MM.1S (cell line): ENCODE data around the gene SRD5A2.

Experiments
- DNase-seq: peaks from one replicate; pipeline ENCODE4 v3.0.0-alpha.2; 2015
- H2AFZ ChIP-seq: fragments of 300-600 bp; sonication (generic); 2 replicates; pipeline ENCODE4 v1.6.0; 2016; ENCODE audit warnings: antibody characterized with exemption, low read length
- H3F3A ChIP-seq: fragments of 300-600 bp; sonication (generic); 2 replicates; pipeline ENCODE4 v1.6.1; 2016; ENCODE audit warnings: mild to moderate bottlenecking, antibody characterized with exemption, low read length, moderate library complexity, mixed read lengths; ENCODE audit not compliant: insufficient read depth
- H3K27ac ChIP-seq: fragments of 300-600 bp; sonication (generic); 2 replicates; pipeline ENCODE4 v1.5.1; 2016; ENCODE audit warnings: mild to moderate bottlenecking, low read length
- H3K27me3 ChIP-seq: fragments of 300-600 bp; sonication (generic); replicated peaks from 2 replicates; pipeline ENCODE4 v1.6.0; 2016; ENCODE audit warnings: low read length; ENCODE audit not compliant: insufficient read depth
- H3K36me3 ChIP-seq: fragments of 300-600 bp; sonication (generic); replicated peaks from 2 replicates; pipeline ENCODE4 v1.6.1; 2016; ENCODE audit warnings: mild to moderate bottlenecking, low read length, mixed read lengths; ENCODE audit not compliant: insufficient read depth
- H3K4me1 ChIP-seq: fragments of 300-600 bp; sonication (generic); 2 replicates; pipeline ENCODE4 v1.6.1; 2016; ENCODE audit warnings: low read length, mixed read lengths
- H3K4me2 ChIP-seq: fragments of 300-600 bp; sonication (generic); 2 replicates; pipeline ENCODE4 v1.6.0; 2016; ENCODE audit warnings: low read depth, low read length
- H3K4me3 ChIP-seq: fragments of 300-600 bp; sonication (generic); 2 replicates; pipeline ENCODE4 v1.5.1; 2016; ENCODE audit warnings: low read length, mixed read lengths
- H3K79me2 ChIP-seq: fragments of 300-600 bp; sonication (generic); 2 replicates; pipeline ENCODE4 v1.6.1; 2016; ENCODE audit warnings: mixed run types, low read length, mixed read lengths
- H3K9ac ChIP-seq: fragments of 300-600 bp; sonication (generic); 2 replicates; pipeline ENCODE4 v1.6.1; 2016; ENCODE audit warnings: low read length, mixed read lengths
- H3K9me2 ChIP-seq: fragments of 300-600 bp; sonication (generic); replicated peaks from 2 replicates; pipeline ENCODE4 v1.6.1; 2016; ENCODE audit warnings: mild to moderate bottlenecking, low read length, mixed read lengths; ENCODE audit not compliant: insufficient read depth
- H3K9me3 ChIP-seq: fragments of 300-600 bp; sonication (generic); replicated peaks from 2 replicates; pipeline ENCODE4 v1.6.1; 2016; ENCODE audit warnings: mild to moderate bottlenecking, low read length, mixed read lengths; ENCODE audit not compliant: insufficient read depth
- H4K20me1 ChIP-seq: fragments of 300-600 bp; sonication (generic); 2 replicates; pipeline ENCODE4 v1.6.1; 2016; ENCODE audit warnings: mild to moderate bottlenecking, low read length, moderate library complexity, mixed read lengths; ENCODE audit not compliant: insufficient read depth
- CTCF ChIP-seq: fragments of 300-600 bp; sonication (generic); IDR thresholded peaks from 2 replicates; pipeline ENCODE4 v1.5.1; 2016; ENCODE audit warnings: antibody characterized with exemption, low read length, mixed read lengths
- EZH2 ChIP-seq: fragments of 300-600 bp; sonication (generic); optimal IDR thresholded peaks from 2 replicates; pipeline ENCODE3; 2017; ENCODE audit warnings: low read depth, mild to moderate bottlenecking, antibody characterized with exemption, low read length, mixed read lengths
- EZH2phosphoT487 ChIP-seq: fragments of 300-600 bp; sonication (generic); IDR thresholded peaks from 2 replicates; pipeline ENCODE4 v1.6.1; 2018; ENCODE audit warnings: antibody characterized with exemption, low read length

Gene SRD5A2

GRCh38 chr2:31563273-31563839, 17.4 kb downstream of the SRD5A2 start:
- Histone ChIP-seq H3F3A (no peaks in the 10 kb centered on the region), H4K20me1 (no peaks in the 10 kb centered on the region), H2AFZ (no peak overlapping the region), H3K4me1 (no peaks in the 10 kb centered on the region), H3K36me3 (no peaks in the 10 kb centered on the region), H3K79me2 (no peaks in the 10 kb centered on the region), H3K27ac (no peak overlapping the region), H3K9me2 (no peaks in the 10 kb centered on the region), H3K4me3 (no peak overlapping the region), H3K27me3 (no peaks in the 10 kb centered on the region), H3K4me2 (no peak overlapping the region), H3K9ac (no peak overlapping the region), H3K9me3 (no peaks in the 10 kb centered on the region)
- TF ChIP-seq CTCF: no peak
- TF ChIP-seq EZH2phosphoT487: no peak
- no peak for DNase-seq

GRCh38 chr2:31561823-31562222, 18.9 kb downstream of the SRD5A2 start:
- no peak overlapping the region for H3K9ac ChIP-seq
- H3K36me3 ChIP-seq: no peaks in the 10 kb centered on the region
- H3K4me2 ChIP-seq: no peak overlapping the region
- H4K20me1 ChIP-seq: no peaks in the 10 kb centered on the region
- H3K9me2 ChIP-seq: no peaks in the 10 kb centered on the region
- TF ChIP-seq CTCF: no peak
- TF ChIP-seq EZH2: no peak
- TF ChIP-seq EZH2phosphoT487: no peak
- H3K27me3 ChIP-seq: no peaks in the 10 kb centered on the region
- no peak for DNase-seq
- no peak overlapping the region for H3K27ac ChIP-seq
- H3F3A ChIP-seq: no peaks in the 10 kb centered on the region
- no peaks in the 10 kb centered on the region for H3K9me3 ChIP-seq
- no peak overlapping the region for H3K4me3 ChIP-seq
- H3K4me1 ChIP-seq: no peaks in the 10 kb centered on the region
- H3K79me2 ChIP-seq: no peaks in the 10 kb centered on the region
- H2AFZ ChIP-seq: no peak overlapping the region

- Histone ChIP-seq H3K9me2 (no peaks in the 10 kb centered on the region), H3K9me3 (no peaks in the 10 kb centered on the region), H4K20me1 (no peaks in the 10 kb centered on the region), H3K4me3 (no peak overlapping the region), H3K4me2 (no peak overlapping the region), H3K4me1 (no peaks in the 10 kb centered on the region), H3K27me3 (no peaks in the 10 kb centered on the region), H2AFZ (no peak overlapping the region), H3F3A (no peaks in the 10 kb centered on the region), H3K36me3 (no peaks in the 10 kb centered on the region), H3K9ac (no peak overlapping the region), H3K27ac (no peak overlapping the region), H3K79me2 (no peaks in the 10 kb centered on the region)
- TF ChIP-seq EZH2 (no peak), EZH2phosphoT487 (no peak), CTCF (no peak)
- no peak for DNase-seq
These were observed 22.1 kb downstream of the SRD5A2 start for GRCh38 chr2:31558401-31559295.
